Stromal cell of bone marrow (primary cell): Measurements from ENCODE around the gene ABCC2.
A peak's percentile ranks its signal among the peaks of the same experiment; 100 is the strongest.
"Not testable (repeated sequence)": the region's sequence is repeated elsewhere in the genome, so short reads cannot be mapped to it uniquely, and the experiment has no call there.

Experiments
- DNase-seq: peaks from one replicate; pipeline ENCODE4 v3.0.0-alpha.2; 2012; ENCODE audit warnings: low read depth

Gene ABCC2

DNA sequence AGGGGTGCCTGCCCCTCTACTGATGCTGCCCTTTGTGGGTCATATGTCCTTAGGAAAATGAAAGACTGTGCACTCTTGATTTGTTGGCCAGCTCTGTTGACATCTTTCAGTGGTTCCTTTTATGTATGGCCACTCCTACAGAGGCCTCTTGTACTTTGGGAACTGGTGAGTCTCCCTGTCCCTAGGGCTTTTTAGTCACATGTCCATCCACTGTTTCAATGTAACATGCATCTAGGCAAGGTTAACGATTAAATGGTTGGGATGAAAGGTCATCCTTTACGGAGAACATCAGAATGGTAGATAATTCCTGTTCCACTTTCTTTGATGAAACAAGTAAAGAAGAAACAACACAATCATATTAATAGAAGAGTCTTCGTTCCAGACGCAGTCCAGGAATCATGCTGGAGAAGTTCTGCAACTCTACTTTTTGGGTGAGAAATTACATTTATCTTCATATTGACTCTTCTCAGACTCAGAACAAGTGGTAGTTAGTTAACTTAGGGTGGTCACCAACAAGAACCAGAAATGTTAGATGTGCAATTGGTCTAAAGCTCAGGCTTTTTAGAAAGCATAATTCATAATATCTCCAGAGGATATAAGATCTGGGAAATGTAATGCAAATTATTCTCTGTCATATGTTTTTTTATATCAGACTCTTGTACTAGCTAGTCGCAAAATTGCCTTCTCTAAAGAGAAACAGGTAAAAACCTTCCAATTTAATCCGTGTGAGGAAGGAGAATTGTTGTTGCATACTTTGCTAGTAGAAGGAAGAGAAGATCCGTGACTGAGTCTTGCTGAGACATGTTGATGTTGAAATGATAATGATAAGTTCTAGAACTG, at the start of gene ABCC2:
Gene ABCC2, plus strand, starts transcription at position 194 of the 840 bp plus-strand sequence. Its CDS starts 205 bp downstream, at position 399.
- DNase-seq: no peak

DNA sequence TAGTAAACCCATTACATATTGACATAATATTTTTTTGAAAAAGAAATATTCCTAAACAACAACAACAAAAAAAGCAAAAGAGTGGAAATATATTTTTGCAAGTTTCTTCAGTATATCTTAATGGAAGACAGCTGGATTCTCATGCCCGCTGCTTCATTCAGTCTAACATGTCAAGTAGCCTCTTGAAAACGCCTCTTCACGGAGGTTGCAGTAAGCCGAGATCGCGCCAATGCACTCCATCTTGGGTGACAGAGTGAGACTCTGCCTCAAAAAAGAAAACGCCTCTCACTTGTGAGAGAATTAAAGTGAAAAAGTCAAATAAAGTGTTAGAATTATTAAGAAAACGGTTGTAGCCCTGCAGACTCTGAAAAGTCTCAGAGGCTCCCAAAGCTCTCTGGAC, 49.1 kb upstream of the ABCC2 start:
- no peak for DNase-seq

DNA sequence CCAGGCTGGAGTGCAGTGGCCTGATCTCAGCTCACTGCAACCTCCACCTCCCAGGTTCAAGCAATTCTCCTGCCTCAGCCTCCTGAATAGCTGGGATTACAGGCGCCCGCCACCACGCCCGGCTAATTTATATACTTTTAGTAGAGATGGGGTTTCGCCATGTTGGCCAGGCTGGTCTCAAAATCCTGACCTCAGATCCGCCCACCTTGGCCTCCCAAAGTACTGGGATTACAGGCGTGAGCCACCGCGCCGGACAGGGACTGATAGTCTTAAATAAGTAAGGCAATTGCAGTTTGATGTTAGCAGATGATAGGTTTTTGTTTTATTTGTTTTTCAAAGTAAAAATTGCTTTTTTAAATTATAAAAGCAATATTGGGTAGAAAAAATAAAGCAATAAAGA, 48.3 kb upstream of the ABCC2 start:
- not testable (repeated sequence) for DNase-seq

DNA sequence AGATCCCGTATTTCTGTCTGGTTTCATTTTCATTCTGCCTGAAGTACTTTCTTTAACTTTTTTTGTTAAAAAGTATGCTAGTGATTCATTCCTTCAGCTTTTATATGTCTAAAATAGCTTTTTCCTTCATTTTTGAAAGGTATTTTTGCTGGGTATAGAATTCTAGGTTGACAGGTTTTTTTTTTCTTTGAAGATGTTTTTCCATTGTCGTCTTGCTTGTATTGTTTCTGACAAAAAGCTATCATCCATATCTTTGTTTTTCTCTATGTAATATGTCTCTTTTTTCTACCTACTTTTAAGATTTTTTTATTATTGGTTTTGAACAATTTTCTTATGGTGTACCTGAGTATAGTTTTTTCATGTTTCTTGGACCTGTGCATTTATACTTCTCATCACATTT, 42.2 kb upstream of the ABCC2 start:
- DNase-seq: no peak

DNA sequence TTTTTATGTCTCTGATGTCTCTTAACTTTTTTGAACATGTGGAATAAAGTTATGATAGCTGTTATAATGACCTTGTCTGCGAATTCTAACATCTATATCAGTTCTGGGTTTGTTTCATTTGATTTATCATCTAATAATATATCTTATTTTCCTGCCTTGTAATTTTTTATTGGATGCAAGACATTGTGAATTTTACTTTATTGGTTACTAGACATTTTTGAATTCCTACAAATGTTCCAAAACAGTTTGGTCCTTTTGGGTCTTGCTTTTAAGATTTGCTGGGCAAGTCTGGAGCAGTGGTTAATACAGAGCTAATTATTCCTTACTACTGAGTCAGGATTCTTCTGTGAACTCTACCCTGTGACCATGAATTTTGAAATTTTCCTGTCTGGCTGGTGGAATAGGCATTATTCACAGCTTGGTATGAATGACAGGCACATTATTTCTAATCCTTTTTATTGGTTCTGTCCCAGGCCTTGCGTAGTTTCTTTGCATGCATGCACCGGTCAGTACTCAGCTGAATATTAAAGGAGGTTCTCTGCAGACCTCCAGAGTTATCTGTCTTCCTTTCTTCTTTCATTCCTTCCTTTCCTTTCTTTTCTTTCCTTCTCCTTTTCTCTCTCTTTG, 41.4 kb upstream of the ABCC2 start:
- no peak for DNase-seq

DNA sequence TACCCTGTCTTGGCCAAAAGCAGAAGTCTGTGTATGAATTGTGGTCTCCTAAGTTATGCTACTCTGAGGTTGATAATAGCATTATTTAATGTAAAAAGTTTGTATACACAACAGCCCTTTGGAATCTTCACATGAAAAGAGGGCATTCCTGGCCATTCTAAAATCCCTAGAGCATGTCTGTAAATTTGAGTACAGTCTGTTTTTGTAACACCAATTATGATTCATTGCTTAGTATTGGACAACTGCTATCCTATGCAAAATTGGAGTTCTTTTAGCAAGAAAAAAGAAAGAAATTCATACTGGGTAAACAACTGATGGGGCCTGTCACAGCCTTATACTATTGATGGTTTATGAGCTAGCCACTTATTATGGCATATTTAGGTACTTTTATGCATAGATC, 40.2 kb upstream of the ABCC2 start:
- peak; percentile 17 for DNase-seq

DNA sequence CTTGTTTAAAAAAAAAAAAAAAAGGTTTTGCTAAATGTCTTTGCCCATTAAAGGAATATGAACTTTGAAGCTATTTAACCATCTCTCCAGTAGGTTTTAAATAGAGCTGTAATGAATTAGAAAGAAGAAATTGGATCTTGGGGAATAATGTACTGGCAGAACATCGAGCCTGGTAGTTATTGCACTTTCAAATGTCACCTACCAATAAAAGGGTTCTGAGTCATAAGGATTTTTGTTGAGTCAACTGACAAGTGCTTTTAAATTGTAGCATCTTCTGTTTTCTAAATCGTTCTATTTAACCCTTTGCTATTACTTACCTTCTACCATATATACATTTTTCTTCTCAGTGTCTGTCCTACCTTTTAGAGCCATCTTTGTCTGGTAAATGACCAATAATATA, 39.7 kb upstream of the ABCC2 start:
- DNase-seq: peak; percentile 36

DNA sequence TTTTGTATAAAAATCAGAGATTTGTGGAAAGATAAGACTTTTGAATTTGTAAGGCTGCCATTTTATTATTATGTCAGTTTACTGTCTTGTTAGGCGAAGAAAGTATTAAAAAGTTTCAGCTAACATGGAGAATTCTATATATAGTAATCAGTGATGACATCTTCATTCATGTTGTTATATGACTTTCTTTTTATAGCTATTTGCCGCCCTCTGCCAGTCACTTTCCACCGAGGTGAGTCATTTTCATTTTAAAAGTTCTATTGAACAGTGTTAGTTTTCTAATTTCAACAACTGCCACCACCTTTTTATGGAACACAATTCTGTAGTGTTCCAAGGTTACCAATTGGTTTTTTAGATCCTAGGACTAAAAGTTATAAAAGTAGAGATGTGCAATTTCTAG, 38.6 kb upstream of the ABCC2 start:
- DNase-seq: no peak

DNA sequence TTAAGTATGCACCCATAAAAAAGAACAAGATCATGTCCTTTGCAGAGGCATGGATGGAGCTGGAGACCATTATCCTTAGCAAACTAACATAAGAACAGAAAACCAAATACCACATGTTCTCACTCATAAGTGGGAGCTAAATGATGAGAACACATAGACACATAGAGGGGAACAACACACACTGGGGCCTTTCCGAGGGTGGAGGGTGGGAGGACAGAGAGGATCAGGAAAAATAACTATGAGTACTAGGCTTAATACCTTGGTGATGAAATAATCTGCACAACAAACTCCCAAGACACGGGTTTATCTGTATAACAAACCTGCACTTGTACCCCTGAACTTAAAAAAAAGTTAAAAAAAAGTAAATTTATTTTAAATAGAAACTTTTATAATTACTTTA, 36.3 kb upstream of the ABCC2 start:
- DNase-seq: not testable (repeated sequence)

DNA sequence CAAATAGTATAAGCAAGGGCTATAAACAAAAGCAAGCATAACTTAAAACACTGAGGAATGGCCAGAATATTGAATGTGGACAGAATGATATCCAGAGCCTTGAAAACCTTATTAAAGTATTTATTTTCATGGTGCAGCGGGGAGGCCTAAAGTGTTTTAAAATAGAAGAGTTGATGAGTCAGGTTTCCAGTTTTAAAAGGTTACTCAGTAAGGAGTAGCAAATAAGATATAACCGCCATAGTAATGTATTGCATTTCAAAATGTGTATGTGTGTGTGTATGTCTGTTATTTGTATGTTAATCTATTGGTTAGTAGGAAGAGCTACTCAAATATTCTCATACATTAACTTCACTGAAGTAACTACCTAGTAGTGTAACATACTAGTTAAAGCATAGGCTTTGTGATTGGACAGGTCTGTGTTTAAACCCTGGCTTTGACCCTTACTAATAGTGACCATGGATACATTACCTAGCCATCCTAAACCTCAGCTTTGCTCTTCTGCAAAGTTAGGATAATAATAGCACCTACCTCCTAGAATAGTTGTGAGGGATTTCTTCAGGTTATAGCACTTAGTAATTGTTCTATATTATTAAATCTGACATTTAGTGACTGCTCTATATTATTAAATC, 33.5 kb upstream of the ABCC2 start:
- no peak for DNase-seq

DNA sequence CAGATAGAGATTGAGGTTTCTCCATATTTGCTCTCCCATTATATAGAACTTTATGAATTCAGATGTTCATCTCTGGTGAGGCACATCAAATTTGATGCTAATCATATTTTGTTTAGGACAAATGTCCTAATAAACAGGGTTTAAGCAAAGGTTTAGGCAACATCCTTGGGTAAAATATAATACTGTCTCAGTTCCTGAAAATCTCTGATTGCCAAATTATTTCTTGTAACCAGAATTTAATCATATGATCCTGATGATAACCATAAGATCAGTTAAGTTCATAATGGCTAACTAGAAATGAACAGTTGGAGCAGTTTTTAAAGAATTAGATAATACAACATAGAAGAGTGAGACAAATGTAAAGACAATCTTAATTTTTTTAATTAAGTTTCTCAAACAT, 31.8 kb upstream of the ABCC2 start:
- no peak for DNase-seq

DNA sequence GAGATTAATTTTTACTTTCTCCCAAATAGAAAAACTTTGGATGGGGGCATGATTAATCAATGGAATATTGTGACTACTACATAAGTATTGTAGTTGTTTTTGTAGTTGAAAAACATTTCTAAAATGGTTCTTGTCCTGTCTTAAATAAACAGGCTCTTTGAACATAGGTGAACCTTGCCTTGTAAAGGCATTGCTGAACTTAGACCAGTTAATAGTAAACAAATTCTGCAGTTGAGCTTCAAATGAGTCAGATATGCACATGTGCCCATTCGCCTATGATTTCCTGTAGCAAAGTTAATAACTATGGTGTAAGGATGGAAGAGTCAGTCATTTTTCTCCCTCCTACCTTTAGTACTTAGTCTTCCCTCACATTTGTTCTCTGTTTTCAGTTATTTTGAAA, 27.8 kb upstream of the ABCC2 start:
- no peak for DNase-seq

DNA sequence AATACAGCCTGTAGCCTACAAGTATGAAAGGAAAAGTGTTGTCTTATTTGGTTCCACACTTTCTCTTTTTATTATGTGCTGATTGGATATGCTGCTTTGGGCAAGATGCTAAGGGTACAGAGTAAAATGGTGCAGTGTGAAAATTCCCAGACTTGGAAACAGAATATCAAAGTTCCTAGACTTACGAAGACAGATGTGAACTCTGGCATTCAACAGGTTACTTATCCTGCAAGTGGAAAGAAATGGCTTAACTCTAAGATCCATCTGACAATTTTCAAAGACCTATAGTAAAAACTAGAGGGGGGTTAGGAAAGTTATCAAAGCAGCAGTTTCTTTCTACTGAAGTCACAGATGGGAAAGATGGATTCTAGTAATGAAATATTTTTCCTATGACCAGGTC, 26.3 kb upstream of the ABCC2 start:
- no peak for DNase-seq

DNA sequence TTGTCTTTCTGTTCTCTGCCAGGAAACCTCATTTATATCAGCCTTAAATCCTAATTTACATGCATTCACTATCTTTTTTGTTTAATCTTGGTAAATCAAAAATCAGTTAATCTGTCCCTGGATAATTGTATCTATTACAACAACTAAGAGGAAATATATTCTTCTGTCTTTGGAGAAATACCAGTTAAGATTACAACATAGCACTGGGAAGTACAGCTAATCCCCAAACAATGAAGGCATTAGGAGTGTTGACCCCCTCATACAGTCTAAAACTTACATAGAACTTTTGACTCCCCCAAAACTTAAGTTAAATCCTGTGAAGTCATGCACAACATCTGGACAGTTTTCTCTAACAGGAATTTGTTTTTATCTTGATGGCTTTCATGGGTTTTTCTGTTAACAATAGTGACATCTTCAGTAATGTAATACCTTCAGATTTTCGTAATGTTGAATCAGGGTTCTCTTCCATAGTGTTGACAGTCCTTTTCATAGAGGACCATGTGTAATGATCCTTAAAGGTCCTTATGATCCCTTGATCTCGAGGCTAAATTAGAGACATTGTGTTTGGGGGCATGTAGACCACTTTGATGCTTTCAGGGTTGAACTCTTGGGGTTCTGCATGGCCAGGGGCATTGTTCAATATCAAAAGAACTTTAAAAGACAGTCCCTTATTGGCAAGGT, 24.1 kb upstream of the ABCC2 start:
- DNase-seq: peak; percentile 18

DNA sequence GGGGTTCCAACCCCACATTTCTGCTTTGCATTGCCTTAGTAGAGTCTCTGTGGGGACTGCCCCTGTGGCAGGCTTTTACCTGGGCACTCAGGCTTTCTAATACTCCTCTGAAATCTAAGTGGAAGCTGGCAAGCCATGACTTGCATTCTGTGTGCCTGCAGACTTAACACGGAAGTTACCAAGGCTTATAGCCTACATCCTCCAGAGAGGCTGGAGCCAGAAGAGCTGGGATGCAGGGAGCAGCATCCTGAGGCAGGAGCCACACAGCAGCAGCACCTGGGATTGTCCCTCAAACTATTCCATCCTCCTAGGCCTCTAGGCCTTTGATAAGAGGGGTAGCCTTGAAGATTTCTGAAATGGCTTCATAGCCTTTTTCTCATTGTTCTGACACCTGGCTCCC, 22.1 kb upstream of the ABCC2 start:
- no peak for DNase-seq

DNA sequence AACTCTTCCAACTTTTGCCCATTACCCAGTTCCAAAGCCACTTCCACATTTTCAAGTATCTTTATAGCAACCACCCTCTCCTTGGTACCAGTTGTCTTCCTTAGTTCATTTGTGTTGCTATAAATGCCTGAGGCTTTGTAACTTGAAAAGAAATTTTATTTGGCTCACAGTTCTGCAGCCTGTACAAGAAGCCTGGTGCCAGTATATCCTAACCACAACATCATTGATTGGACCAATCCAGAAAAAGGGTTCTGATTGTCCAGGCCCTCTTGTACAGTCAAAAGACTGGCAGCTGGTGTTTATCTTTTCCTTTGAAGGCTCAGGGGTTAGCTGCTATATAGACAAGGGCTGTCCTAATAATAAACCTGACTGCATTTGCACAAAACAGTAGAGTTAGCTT, 21.1 kb upstream of the ABCC2 start:
- DNase-seq: no peak

DNA sequence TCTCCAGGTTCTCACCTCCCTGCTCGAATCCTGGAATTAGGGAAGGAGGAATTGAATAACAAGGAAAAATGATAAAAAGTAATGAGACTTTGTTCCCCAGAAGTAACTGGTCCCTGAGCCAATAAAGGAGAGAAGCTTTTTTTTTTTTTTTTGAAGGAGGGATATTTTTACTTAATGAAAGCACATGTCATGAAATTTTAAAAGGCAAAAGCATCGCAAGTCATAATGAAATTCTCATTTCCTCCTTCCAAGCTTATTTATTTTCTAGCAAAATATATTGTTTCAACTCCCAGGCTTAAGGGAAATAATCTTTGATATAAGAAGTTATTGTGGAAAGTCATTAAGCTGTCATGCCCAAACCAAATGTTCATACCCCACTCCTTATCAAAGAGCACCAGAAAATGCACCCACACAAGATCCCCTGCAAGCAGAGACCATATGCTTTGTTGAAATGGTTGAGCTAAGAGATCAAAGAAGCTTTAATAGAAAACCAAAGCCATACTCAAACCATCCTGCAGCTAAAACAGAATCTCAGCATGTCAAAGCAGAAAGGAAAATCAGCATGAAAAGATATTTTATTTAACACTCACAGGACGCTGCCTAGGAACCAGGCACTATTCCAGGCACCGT, 16.7 kb upstream of the ABCC2 start:
- no peak for DNase-seq

DNA sequence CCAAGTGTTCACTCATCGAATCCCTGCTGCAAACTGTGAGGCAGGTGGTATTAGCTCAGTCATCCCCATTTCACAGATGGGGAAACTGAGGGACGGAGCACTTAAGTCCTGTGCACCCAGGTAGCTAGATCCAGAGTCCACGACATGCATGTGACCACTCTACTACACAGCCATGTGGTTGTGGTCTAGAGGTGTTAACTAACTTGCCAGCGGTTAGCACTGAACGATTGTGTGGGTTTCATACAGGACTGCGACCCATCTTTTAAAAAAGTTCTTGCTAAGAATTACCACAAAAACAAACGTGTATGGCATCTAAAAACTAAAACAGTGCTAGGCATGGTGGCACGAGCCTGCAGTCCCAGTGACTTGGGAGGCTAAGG, 16.1 kb upstream of the ABCC2 start:
- no peak for DNase-seq

DNA sequence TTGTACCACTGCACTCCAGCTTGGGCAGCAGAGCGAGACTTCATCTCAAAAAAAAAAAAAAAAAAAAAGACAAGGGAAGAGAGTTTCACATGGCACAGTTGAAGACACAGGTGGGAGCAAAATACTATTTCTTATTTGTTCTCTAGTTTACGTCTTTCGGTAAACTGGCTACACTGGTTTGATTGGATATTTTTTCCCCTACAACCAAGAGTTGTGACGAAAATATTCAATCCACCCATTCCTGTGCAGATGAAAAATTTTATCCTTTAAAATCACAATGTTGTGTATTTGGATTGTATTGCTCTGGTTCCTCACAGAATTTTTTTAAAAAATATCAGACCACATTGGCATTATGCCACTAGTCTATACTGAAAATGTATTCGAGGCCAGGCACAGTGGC, 14.5 kb upstream of the ABCC2 start:
- no peak for DNase-seq

DNA sequence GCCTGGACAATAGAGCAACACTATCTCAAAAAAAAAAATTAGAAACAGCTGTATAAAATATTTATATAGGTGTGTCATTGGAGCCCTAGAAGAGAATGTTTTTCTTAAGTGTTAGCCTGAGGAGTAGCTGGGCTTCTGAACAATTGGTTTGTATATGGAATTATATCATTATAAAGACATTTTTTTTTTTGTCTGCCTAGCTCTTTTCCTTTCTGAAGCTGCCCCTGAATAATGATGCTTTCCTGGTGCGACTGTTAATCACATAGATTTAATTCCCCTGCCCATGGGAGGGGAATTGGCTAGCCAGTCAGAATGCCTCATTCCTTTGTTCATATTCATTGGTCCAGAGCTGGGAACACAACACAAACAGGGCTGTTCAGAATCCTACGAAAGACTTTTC, 13.9 kb upstream of the ABCC2 start:
- DNase-seq: no peak

DNA sequence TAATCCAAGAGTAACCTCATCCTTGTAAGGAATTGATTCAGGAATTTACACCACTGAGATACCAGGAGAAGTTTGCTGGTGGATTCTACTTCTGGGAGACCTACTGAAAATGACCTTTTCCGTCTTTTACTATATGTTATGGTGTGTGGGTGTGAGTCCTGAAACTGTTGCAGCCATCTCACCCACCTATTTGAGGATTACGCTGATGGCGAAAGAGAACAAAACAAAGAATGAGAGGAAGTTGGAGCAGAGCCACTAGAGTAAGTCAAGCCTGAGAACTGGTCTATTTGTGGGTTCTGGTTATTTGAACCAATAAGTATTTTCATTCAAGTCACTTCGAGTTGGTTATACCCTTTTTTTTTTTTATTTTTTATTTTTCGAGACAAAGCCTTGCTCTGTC, 12.7 kb upstream of the ABCC2 start:
- no peak for DNase-seq

DNA sequence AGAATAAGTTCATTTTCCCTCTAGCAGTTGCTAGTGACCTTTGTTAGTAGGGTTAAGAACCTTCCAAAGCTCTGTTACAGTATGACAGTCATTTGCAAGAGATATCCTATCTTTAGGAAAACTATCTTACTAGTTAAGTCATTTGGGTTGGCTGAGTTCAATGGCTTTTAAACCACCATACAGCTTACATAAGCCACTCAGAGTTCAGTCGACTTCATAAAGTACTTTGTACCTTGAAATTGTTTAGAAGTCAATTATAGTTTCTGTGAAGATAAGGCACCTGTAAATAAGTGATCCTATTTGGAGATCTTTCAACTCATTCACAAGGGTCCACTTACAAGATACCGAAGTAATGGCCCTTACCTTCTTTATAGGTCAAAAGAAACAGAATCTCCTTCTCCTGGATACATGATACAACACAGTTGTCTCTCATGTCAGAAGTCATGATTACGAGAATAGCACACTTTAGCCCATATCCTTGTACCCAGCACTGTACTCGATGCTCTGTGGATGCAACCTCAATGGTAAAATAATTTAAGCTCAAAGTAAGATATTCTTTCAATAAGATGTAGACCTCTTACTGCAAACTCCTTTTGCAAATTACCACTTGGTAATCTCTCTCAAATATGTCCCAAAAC, 11.9 kb upstream of the ABCC2 start:
- DNase-seq: no peak
